Gastroesophageal sphincter (tissue), 3 donors: ENCODE data around the gene KLHL29.

Source experiments
- CTCF ChIP-seq, 4 experiments: fragments of 200-600 bp in 2 of 4; fragments of 450-650 bp in 2 of 4; sonication (generic) in 1 of 4; IDR thresholded peaks; one replicate each; pipeline ENCODE4 v1.5.1; 2017 to 2019; ENCODE audit warnings: antibody characterized with exemption in 4 of 4, mild to moderate bottlenecking in 2 of 4, moderate library complexity in 2 of 4
- EP300 ChIP-seq: sonication (generic); formaldehyde crosslinking; IDR thresholded peaks from one replicate; pipeline ENCODE4 v1.6.1; 2017; ENCODE audit warnings: antibody characterized with exemption, mild to moderate bottlenecking
- POLR2A ChIP-seq, 2 donors: fragments of 450-650 bp; IDR thresholded peaks; one replicate each; pipeline ENCODE4 v1.6.1; 2017; ENCODE audit warnings: antibody characterized with exemption in 2 of 2, mild to moderate bottlenecking in 2 of 2, moderate library complexity in 1 of 2
- POLR2AphosphoS5 ChIP-seq: sonication (generic); formaldehyde crosslinking; IDR thresholded peaks from one replicate; pipeline ENCODE4 v1.6.1; 2017; ENCODE audit warnings: antibody characterized with exemption

- no peak for TF ChIP-seq POLR2A (IDR thresholded peaks at IDR 0.05)
- no peak for TF ChIP-seq CTCF (IDR thresholded peaks at IDR 0.05)
- TF ChIP-seq POLR2AphosphoS5 = no peak
- TF ChIP-seq EP300 = no peak
Measured at GRCh38 chr2:23489471-23490322, 104.7 kb downstream of the KLHL29 start.
